HCT116 (cell line): ENCODE results near the gene PAX5. TPM values are rescaled to one million over a fixed set of nuclear protein-coding genes. Genes with fewer than 3 reads are reported as not detected.

ENCODE experiments used
- ATAC-seq: fragments of 200-7000 bp; cut with Tn5 transposase; 2 replicates; pipeline ENCODE4 v1.9.1; 2020; ENCODE audit warnings: mild to moderate bottlenecking, moderate library complexity
- BruUV-seq: library from RNA; stranded (reverse); fragments of 400-500 nt; replicated peaks from 2 replicates; lab custom pipeline; 2021; lab: Mats Ljungman, UMichigan
- CTCF ChIA-PET: fragments of 300-600 bp; sonication (Branson Sonifier 250); formaldehyde crosslinking; loops from one replicate; lab custom pipeline; 2021; ENCODE audit warnings: antibody characterized with exemption; lab: Charles Lee
- POLR2A ChIA-PET: fragments of 300-600, 350-600 bp; sonication (Branson Sonifier 250); formaldehyde crosslinking; loops from one replicate; lab custom pipeline; 2021; ENCODE audit warnings: antibody characterized with exemption; lab: Charles Lee
- RAD21 ChIA-PET, 2 experiments: fragments of 300-600 bp; sonication (Branson Sonifier 250); formaldehyde crosslinking; loops; one replicate each; lab custom pipeline; 2023; ENCODE audit warnings: low total read pairs in 2 of 2; ENCODE audit not compliant: uncharacterized antibody in 2 of 2, unreplicated experiment in 2 of 2, low non-redundant PET in 1 of 2; lab: Charles Lee
- DNase-seq: peaks from one replicate; pipeline ENCODE4 v3.0.0-alpha.2; 2010; ENCODE audit warnings: low read depth, low spot score
- H2AFZ ChIP-seq: fragments of 200-600 bp; shearing (Covaris generic), sonication (generic); 2 replicates; pipeline ENCODE4 v1.6.1; 2017; ENCODE audit warnings: low read depth, mixed run types, mixed read lengths, antibody characterized with exemption, low read length; ENCODE audit not compliant: poor library complexity, severe bottlenecking
- H3K27ac ChIP-seq: 2 replicates; pipeline ENCODE4 v1.5.1; 2012; ENCODE audit warnings: low read depth, low read length
- H3K27me3 ChIP-seq: fragments of 200-600 bp; sonication (generic); 2 replicates; pipeline ENCODE4 v1.6.1; 2016; ENCODE audit warnings: mixed run types, low read length, mixed read lengths; ENCODE audit not compliant: insufficient read depth
- H3K36me3 ChIP-seq, 2 experiments: fragments of 200-500 bp in 1 of 2; fragments of 200-600 bp in 1 of 2; sonication (Bioruptor generic) in 1 of 2; sonication (generic) in 1 of 2; 2 replicates each; pipeline versions ENCODE4 v1.5.1 to v1.6.1; 2014 to 2016; ENCODE audit warnings: low read length in 2 of 2, inconsistent platforms in 1 of 2, mixed read lengths in 1 of 2, mixed run types in 1 of 2; ENCODE audit not compliant: insufficient read depth in 2 of 2, control insufficient read depth in 1 of 2
- H3K4me1 ChIP-seq, 2 experiments: fragments of 200-600 bp in 1 of 2; sonication (generic) in 1 of 2; 2 replicates each; pipeline versions ENCODE4 v1.5.1 to v1.6.1; 2012 to 2017; ENCODE audit warnings: low read length in 2 of 2, inconsistent platforms in 1 of 2, mild to moderate bottlenecking in 1 of 2, mixed read lengths in 1 of 2, mixed run types in 1 of 2, moderate library complexity in 1 of 2; ENCODE audit not compliant: insufficient read depth in 2 of 2, control insufficient read depth in 1 of 2
- H3K4me2 ChIP-seq: fragments of 200-600 bp; sonication (generic); 2 replicates; pipeline ENCODE4 v1.6.1; 2017; ENCODE audit warnings: mixed run types, low read length, mixed read lengths
- H3K4me3 ChIP-seq, 2 experiments: fragments of 200-600 bp in 1 of 2; sonication (generic) in 1 of 2; replicated peaks in 1 of 2; 2 replicates each; pipeline ENCODE4 v1.5.1; 2011 to 2016; ENCODE audit warnings: low read length in 2 of 2, control low read depth in 1 of 2, low read depth in 1 of 2, mild to moderate bottlenecking in 1 of 2, mixed read lengths in 1 of 2, mixed run types in 1 of 2
- H3K79me2 ChIP-seq: fragments of 200-600 bp; sonication (generic); 2 replicates; pipeline ENCODE4 v1.6.1; 2017; ENCODE audit warnings: mild to moderate bottlenecking, mixed run types, low read length, moderate library complexity, mixed read lengths; ENCODE audit not compliant: insufficient read depth
- H3K9ac ChIP-seq: fragments of 200-600 bp; sonication (generic); 2 replicates; pipeline ENCODE4 v1.6.1; 2016; ENCODE audit warnings: low read length, mixed read lengths
- H3K9me2 ChIP-seq: fragments of 200-600 bp; sonication (generic), shearing (Covaris generic); 2 replicates; pipeline ENCODE4 v1.6.1; 2017; ENCODE audit warnings: mixed run types, mild to moderate bottlenecking, moderate library complexity; ENCODE audit not compliant: insufficient read depth
- H3K9me3 ChIP-seq, 2 experiments: fragments of 200-500 bp in 1 of 2; fragments of 200-600 bp in 1 of 2; sonication (Bioruptor generic) in 1 of 2; sonication (generic) in 1 of 2; 2 replicates each; pipeline ENCODE4 v1.6.1; 2014 to 2017; ENCODE audit warnings: low read length in 2 of 2, mixed read lengths in 2 of 2, inconsistent platforms in 1 of 2, low read depth in 1 of 2, mild to moderate bottlenecking in 1 of 2, mixed run types in 1 of 2, moderate library complexity in 1 of 2; ENCODE audit not compliant: control insufficient read depth in 1 of 2, insufficient read depth in 1 of 2
- H4K20me1 ChIP-seq: fragments of 200-600 bp; sonication (generic), shearing (Covaris generic); 2 replicates; pipeline ENCODE4 v1.6.1; 2017; ENCODE audit warnings: mixed run types, mild to moderate bottlenecking, moderate library complexity; ENCODE audit not compliant: insufficient read depth
- CBX3 ChIP-seq: IDR thresholded peaks from 2 replicates; pipeline ENCODE4 v1.6.1; 2012; ENCODE audit warnings: low read depth
- CEBPB ChIP-seq: IDR thresholded peaks from 2 replicates; pipeline ENCODE4 v1.6.1; 2012; ENCODE audit warnings: low read depth
- EGR1 ChIP-seq: IDR thresholded peaks from 2 replicates; pipeline ENCODE4 v1.6.1; 2012; ENCODE audit warnings: low read depth
- ELF1 ChIP-seq: IDR thresholded peaks from 2 replicates; pipeline ENCODE4 v1.6.1; 2012; ENCODE audit warnings: low read depth, borderline replicate concordance
- EZH2 ChIP-seq: fragments of 200-600 bp; sonication (generic); IDR thresholded peaks from 2 replicates; pipeline ENCODE4 v1.6.1; 2017; ENCODE audit warnings: antibody characterized with exemption, mixed run types
- FOSL1 ChIP-seq: IDR thresholded peaks from 2 replicates; pipeline ENCODE4 v1.6.1; 2012; ENCODE audit warnings: low read depth
- JUND ChIP-seq: IDR thresholded peaks from 2 replicates; pipeline ENCODE4 v1.6.1; 2012
- RAD21 ChIP-seq: IDR thresholded peaks from 2 replicates; pipeline ENCODE4 v1.6.1; 2012; ENCODE audit warnings: low read depth, mild to moderate bottlenecking
- SIN3A ChIP-seq: IDR thresholded peaks from 2 replicates; pipeline ENCODE4 v1.6.1; 2012; ENCODE audit warnings: low read depth
- SP1 ChIP-seq: IDR thresholded peaks from 2 replicates; pipeline ENCODE4 v1.6.1; 2012; ENCODE audit warnings: low read depth
- SRF ChIP-seq: IDR thresholded peaks from 2 replicates; pipeline ENCODE4 v1.6.1; 2012; ENCODE audit warnings: low read depth
- TCF7L2 ChIP-seq: IDR thresholded peaks from 2 replicates; pipeline ENCODE4 v1.7.0; 2011; ENCODE audit warnings: borderline replicate concordance, inconsistent platforms; ENCODE audit not compliant: insufficient read depth, insufficient read length; ENCODE audit errors: extremely low read depth
- YY1 ChIP-seq: IDR thresholded peaks from 2 replicates; pipeline ENCODE4 v1.6.1; 2011; ENCODE audit warnings: low read length, low read depth, moderate library complexity, mild to moderate bottlenecking; ENCODE audit not compliant: insufficient replicate concordance; ENCODE audit errors: extremely low read depth
- ZFX ChIP-seq: fragments of 450-650 bp; IDR thresholded peaks from 2 replicates; pipeline ENCODE4 v1.6.1; 2017
- ZNF274 ChIP-seq: fragments of 200-500 bp; sonication (Bioruptor generic); IDR thresholded peaks from 2 replicates; pipeline ENCODE4 v1.6.1; 2014; ENCODE audit warnings: mild to moderate bottlenecking, low read depth, low read length, inconsistent platforms
- intact Hi-C: fragments of 100-400 bp; cut with micrococcal nuclease; formaldehyde crosslinking; loops from 2 replicates; pipeline ENCODE4 v1.10.0; 2022
- total RNA-seq: library from RNA; stranded (reverse); gene quantifications from one replicate; pipeline ENCODE4 v1.2.1, GENCODE V29; 2021; ENCODE audit not compliant: unreplicated experiment
- TF ChIP-seq, protein P1 (sequence below): IDR thresholded peaks from 2 replicates; pipeline ENCODE4 v1.6.1; 2011; ENCODE audit warnings: mild to moderate bottlenecking, low read length, moderate library complexity; ENCODE audit not compliant: insufficient replicate concordance; ENCODE audit errors: extremely low read depth
- TF ChIP-seq, protein P2 (sequence below): IDR thresholded peaks from 2 replicates; pipeline ENCODE4 v1.6.1; 2012; ENCODE audit warnings: low read depth
- TF ChIP-seq, protein P3 (sequence below): IDR thresholded peaks from 2 replicates; pipeline ENCODE4 v1.6.1; 2012
- TF ChIP-seq, protein P4 (sequence below), 3 experiments: fragments of 200-600 bp in 1 of 3; sonication (generic) in 1 of 3; IDR thresholded peaks in 2 of 3; conservative IDR thresholded peaks in 1 of 3; 2 replicates each; pipeline ENCODE4 v1.5.1; 2012 to 2017; ENCODE audit warnings: low read depth in 2 of 3, low read length in 2 of 3, antibody characterized with exemption in 1 of 3, borderline replicate concordance in 1 of 3, control low read depth in 1 of 3, mild to moderate bottlenecking in 1 of 3, mixed read lengths in 1 of 3, mixed run types in 1 of 3, moderate library complexity in 1 of 3; ENCODE audit not compliant: insufficient read depth in 1 of 3

The PAX5 gene
- total RNA-seq, 1 experiment from 2014 or later: 0.17 TPM

DNA sequence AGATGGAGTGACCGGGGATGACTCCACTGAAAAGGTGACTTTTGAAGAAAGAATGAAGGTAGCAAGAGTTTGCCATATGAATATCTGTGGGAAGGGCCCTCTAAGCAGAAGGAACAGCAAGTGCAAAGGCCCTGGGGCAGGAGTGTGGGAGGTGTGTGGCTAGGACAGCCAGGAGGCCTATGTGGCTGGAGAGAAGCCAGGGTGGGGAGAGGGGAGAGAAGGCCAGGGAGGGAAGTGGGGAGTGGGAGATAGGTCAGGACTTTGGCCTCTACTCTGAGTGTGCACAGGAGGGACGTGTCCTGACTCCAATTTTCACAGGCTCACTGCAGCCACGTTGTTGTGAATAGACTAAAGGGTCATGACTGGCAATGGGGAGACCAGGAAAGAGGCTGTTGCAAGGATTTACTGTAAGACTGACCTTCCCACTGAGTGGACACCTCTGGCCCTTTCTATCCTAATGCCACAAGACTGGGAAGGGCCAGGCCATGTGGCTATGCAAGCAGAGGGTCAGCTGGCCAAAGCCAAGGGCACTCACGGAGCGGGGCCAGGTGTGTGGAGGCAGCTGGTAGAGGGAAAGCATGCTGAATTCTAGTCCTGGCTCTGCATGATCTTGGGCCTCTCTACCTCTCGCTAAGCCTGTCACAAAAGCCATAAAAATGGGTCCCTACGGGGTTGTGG, 172.4 kb downstream of the PAX5 start:
- no peak overlapping the region for H3K4me3 ChIP-seq
- no peaks in the 10 kb centered on the region for H3K9me3 ChIP-seq
- POLR2A ChIA-PET: no interaction called here
- H4K20me1 ChIP-seq: no peaks in the 10 kb centered on the region
- H2AFZ ChIP-seq: peak overlapping the region; percentile 75
- RAD21 ChIA-PET: no interaction called here
- BruUV-seq: no TSS peak
- no peak overlapping the region for H3K9ac ChIP-seq
- H3K4me1 ChIP-seq: peaks cover 0 to 4% of the 10 kb centered on the region in 2 experiments; a peak in 1 of 4 replicates
- no peaks in the 10 kb centered on the region for H3K27me3 ChIP-seq
- TF ChIP-seq ZNF274: no peak
- TF ChIP-seq SP1: no peak
- TF ChIP-seq RAD21: no peak
- TF ChIP-seq FOSL1: no peak
- TF ChIP-seq ELF1: no peak
- no peak for TF ChIP-seq SRF
- TF ChIP-seq SIN3A: no peak
- TF ChIP-seq, protein P1, sequence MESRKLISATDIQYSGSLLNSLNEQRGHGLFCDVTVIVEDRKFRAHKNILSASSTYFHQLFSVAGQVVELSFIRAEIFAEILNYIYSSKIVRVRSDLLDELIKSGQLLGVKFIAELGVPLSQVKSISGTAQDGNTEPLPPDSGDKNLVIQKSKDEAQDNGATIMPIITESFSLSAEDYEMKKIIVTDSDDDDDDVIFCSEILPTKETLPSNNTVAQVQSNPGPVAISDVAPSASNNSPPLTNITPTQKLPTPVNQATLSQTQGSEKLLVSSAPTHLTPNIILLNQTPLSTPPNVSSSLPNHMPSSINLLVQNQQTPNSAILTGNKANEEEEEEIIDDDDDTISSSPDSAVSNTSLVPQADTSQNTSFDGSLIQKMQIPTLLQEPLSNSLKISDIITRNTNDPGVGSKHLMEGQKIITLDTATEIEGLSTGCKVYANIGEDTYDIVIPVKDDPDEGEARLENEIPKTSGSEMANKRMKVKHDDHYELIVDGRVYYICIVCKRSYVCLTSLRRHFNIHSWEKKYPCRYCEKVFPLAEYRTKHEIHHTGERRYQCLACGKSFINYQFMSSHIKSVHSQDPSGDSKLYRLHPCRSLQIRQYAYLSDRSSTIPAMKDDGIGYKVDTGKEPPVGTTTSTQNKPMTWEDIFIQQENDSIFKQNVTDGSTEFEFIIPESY: no peak
- TF ChIP-seq, protein P2, sequence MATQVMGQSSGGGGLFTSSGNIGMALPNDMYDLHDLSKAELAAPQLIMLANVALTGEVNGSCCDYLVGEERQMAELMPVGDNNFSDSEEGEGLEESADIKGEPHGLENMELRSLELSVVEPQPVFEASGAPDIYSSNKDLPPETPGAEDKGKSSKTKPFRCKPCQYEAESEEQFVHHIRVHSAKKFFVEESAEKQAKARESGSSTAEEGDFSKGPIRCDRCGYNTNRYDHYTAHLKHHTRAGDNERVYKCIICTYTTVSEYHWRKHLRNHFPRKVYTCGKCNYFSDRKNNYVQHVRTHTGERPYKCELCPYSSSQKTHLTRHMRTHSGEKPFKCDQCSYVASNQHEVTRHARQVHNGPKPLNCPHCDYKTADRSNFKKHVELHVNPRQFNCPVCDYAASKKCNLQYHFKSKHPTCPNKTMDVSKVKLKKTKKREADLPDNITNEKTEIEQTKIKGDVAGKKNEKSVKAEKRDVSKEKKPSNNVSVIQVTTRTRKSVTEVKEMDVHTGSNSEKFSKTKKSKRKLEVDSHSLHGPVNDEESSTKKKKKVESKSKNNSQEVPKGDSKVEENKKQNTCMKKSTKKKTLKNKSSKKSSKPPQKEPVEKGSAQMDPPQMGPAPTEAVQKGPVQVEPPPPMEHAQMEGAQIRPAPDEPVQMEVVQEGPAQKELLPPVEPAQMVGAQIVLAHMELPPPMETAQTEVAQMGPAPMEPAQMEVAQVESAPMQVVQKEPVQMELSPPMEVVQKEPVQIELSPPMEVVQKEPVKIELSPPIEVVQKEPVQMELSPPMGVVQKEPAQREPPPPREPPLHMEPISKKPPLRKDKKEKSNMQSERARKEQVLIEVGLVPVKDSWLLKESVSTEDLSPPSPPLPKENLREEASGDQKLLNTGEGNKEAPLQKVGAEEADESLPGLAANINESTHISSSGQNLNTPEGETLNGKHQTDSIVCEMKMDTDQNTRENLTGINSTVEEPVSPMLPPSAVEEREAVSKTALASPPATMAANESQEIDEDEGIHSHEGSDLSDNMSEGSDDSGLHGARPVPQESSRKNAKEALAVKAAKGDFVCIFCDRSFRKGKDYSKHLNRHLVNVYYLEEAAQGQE: no peak
- TF ChIP-seq CEBPB: no peak
- no peak for TF ChIP-seq TCF7L2
- TF ChIP-seq JUND: no peak
- TF ChIP-seq ZFX: no peak
- no peak for TF ChIP-seq CBX3
- TF ChIP-seq EZH2: no peak
- no peak for TF ChIP-seq EGR1
- TF ChIP-seq, protein P3, sequence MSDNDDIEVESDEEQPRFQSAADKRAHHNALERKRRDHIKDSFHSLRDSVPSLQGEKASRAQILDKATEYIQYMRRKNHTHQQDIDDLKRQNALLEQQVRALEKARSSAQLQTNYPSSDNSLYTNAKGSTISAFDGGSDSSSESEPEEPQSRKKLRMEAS: no peak
- TF ChIP-seq YY1: no peak
- TF ChIP-seq, protein P4, sequence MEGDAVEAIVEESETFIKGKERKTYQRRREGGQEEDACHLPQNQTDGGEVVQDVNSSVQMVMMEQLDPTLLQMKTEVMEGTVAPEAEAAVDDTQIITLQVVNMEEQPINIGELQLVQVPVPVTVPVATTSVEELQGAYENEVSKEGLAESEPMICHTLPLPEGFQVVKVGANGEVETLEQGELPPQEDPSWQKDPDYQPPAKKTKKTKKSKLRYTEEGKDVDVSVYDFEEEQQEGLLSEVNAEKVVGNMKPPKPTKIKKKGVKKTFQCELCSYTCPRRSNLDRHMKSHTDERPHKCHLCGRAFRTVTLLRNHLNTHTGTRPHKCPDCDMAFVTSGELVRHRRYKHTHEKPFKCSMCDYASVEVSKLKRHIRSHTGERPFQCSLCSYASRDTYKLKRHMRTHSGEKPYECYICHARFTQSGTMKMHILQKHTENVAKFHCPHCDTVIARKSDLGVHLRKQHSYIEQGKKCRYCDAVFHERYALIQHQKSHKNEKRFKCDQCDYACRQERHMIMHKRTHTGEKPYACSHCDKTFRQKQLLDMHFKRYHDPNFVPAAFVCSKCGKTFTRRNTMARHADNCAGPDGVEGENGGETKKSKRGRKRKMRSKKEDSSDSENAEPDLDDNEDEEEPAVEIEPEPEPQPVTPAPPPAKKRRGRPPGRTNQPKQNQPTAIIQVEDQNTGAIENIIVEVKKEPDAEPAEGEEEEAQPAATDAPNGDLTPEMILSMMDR (IDR thresholded peaks at IDR 0.05 in 2 of 3, conservative IDR thresholded peaks at IDR 0.05 in 1 of 3; ENCODE audit: borderline replicate concordance in 1 of 3, insufficient read depth in 1 of 3, low read depth in 2 of 3, low read length in 2 of 3): no peak
- CTCF ChIA-PET: interaction anchor here (0.7 to 1.5 kb wide), 2 partner anchors 11 to 24 kb away, joined by 3 to 5 read pairs; no protein-coding TSS in a partner anchor
- H3K9me2 ChIP-seq: no peaks in the 10 kb centered on the region
- ATAC-seq (peak; percentile 48), DNase-seq (no peak)
- no peaks in the 10 kb centered on the region for H3K79me2 ChIP-seq
- H3K36me3 ChIP-seq: no peaks in the 10 kb centered on the region
- intact Hi-C loops: no loop called here
- H3K27ac ChIP-seq: no peak overlapping the region
- H3K4me2 ChIP-seq: peak overlapping the region; percentile 35
